Left renal cortex interstitium (tissue), 4 donors: ENCODE results near the gene MYO9B. TPM values are rescaled to one million over a fixed set of nuclear protein-coding genes. Genes with fewer than 3 reads are reported as not detected.
"Not testable (repeated sequence)": the region's sequence is repeated elsewhere in the genome, so short reads cannot be mapped to it uniquely, and the experiment has no call there.

ENCODE experiments used
- DNase-seq, 4 donors: peaks; one replicate each; pipeline ENCODE4 v3.0.0-alpha.2; 2013; ENCODE audit warnings: low read depth in 4 of 4, low spot score in 2 of 4, missing footprints in 1 of 4
- polyA plus RNA-seq, 4 donors: library from polyadenylated mRNA; unstranded; fragments of 120-200 nt; gene quantifications; one replicate each; pipeline ENCODE4 v1.2.1, GENCODE V29; 2013; ENCODE audit not compliant: insufficient read length in 4 of 4

MYO9B gene
- polyA plus RNA-seq, 4 donors = 45.2 to 74.4 (median 53.9) TPM

- no peak for DNase-seq
Observed at GRCh38 chr19:17164639-17165038, 89.1 kb downstream of the MYO9B start.

- no peak for DNase-seq
Observed at GRCh38 chr19:17165715-17166114, 90.1 kb downstream of the MYO9B start.

GRCh38 chr19:17170538-17171297, 95.1 kb downstream of the MYO9B start:
- DNase-seq = no peak

- DNase-seq = no peak
Observed at GRCh38 chr19:17171874-17172273, 96.3 kb downstream of the MYO9B start.

- no peak for DNase-seq
Observed at GRCh38 chr19:17172624-17173345, 97.2 kb downstream of the MYO9B start.

GRCh38 chr19:17178291-17178690, 102.7 kb downstream of the MYO9B start:
- no peak for DNase-seq

GRCh38 chr19:17180997-17181702, 105.6 kb downstream of the MYO9B start:
- DNase-seq = no peak

GRCh38 chr19:17183271-17183761, 107.7 kb downstream of the MYO9B start:
- DNase-seq = no peak

- DNase-seq = no peak
Observed at GRCh38 chr19:17183858-17184321, 108.3 kb downstream of the MYO9B start.

GRCh38 chr19:17184371-17184841, 108.8 kb downstream of the MYO9B start:
- no peak for DNase-seq

GRCh38 chr19:17185590-17185989, 110.0 kb downstream of the MYO9B start:
- no peak for DNase-seq

GRCh38 chr19:17191736-17192135, 116.2 kb downstream of the MYO9B start:
- not testable (repeated sequence) for DNase-seq

GRCh38 chr19:17192751-17193150, 117.2 kb downstream of the MYO9B start:
- no peak for DNase-seq

GRCh38 chr19:17194608-17195007, 119.0 kb downstream of the MYO9B start:
- no peak for DNase-seq

- DNase-seq = no peak
Observed at GRCh38 chr19:17195106-17195505, 119.5 kb downstream of the MYO9B start.

GRCh38 chr19:17196610-17197009, 121.0 kb downstream of the MYO9B start:
- no peak for DNase-seq

- DNase-seq = no peak
Observed at GRCh38 chr19:17197666-17198065, 122.1 kb downstream of the MYO9B start.

- no peak for DNase-seq
Observed at GRCh38 chr19:17200408-17201079, 125.0 kb downstream of the MYO9B start.

- DNase-seq = no peak
Observed at GRCh38 chr19:17202249-17202648, 126.7 kb downstream of the MYO9B start.

- DNase-seq = no peak
Observed at GRCh38 chr19:17202713-17203112, 127.1 kb downstream of the MYO9B start.
